Loucy (cell line): Measurements from ENCODE around the gene ALDOA.

Experiments used
- EZH2phosphoT487 ChIP-seq: fragments of 200-600 bp; IDR thresholded peaks from 2 replicates; pipeline ENCODE4 v1.6.1; 2018; ENCODE audit warnings: antibody characterized with exemption, mild to moderate bottlenecking, moderate library complexity, borderline replicate concordance
- TF ChIP-seq, protein P1 (sequence below): fragments of 200-600 bp; sonication (generic); conservative IDR thresholded peaks from 2 replicates; pipeline ENCODE4 v1.5.1; 2014; ENCODE audit warnings: mild to moderate bottlenecking, antibody characterized with exemption, low read length

- TF ChIP-seq, protein P1, sequence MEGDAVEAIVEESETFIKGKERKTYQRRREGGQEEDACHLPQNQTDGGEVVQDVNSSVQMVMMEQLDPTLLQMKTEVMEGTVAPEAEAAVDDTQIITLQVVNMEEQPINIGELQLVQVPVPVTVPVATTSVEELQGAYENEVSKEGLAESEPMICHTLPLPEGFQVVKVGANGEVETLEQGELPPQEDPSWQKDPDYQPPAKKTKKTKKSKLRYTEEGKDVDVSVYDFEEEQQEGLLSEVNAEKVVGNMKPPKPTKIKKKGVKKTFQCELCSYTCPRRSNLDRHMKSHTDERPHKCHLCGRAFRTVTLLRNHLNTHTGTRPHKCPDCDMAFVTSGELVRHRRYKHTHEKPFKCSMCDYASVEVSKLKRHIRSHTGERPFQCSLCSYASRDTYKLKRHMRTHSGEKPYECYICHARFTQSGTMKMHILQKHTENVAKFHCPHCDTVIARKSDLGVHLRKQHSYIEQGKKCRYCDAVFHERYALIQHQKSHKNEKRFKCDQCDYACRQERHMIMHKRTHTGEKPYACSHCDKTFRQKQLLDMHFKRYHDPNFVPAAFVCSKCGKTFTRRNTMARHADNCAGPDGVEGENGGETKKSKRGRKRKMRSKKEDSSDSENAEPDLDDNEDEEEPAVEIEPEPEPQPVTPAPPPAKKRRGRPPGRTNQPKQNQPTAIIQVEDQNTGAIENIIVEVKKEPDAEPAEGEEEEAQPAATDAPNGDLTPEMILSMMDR: no peak
- TF ChIP-seq EZH2phosphoT487: no peak
Measured at GRCh38 chr16:30024451-30024850, 41.1 kb upstream of the ALDOA start.
